Neural cell (in vitro differentiated cells): ENCODE results near the gene STN1. TPM values are rescaled to one million over a fixed set of nuclear protein-coding genes. Genes with fewer than 3 reads are reported as not detected.

ENCODE experiments used
- H2AFZ ChIP-seq: fragments of 200-600, 300-800 bp; sonication (generic), shearing (Covaris generic); 2 replicates; pipeline ENCODE4 v1.6.0; 2014; ENCODE audit warnings: low read depth, mild to moderate bottlenecking, antibody characterized with exemption, low read length, moderate library complexity
- H3F3A ChIP-seq: fragments of 200-600 bp; shearing (Covaris generic); 2 replicates; pipeline ENCODE4 v1.6.1; 2016; ENCODE audit warnings: mild to moderate bottlenecking, moderate library complexity, mixed read lengths, antibody characterized with exemption, low read length; ENCODE audit not compliant: insufficient read depth, poor library complexity, severe bottlenecking
- H3K27ac ChIP-seq: fragments of 200-600, 300-800 bp; sonication (generic), shearing (Covaris generic); 2 replicates; pipeline ENCODE4 v1.5.1; 2014; ENCODE audit warnings: mild to moderate bottlenecking, low read length, moderate library complexity
- H3K27me3 ChIP-seq: fragments of 300-800, 200-600 bp; sonication (generic), shearing (Covaris generic); 2 replicates; pipeline ENCODE4 v1.6.0; 2014; ENCODE audit warnings: mild to moderate bottlenecking, low read depth, low read length, moderate library complexity; ENCODE audit not compliant: insufficient read depth
- H3K36me3 ChIP-seq: fragments of 300-800, 200-600 bp; sonication (generic), shearing (Covaris generic); 2 replicates; pipeline ENCODE4 v1.5.1; 2014; ENCODE audit warnings: mild to moderate bottlenecking, antibody characterized with exemption, low read length, moderate library complexity; ENCODE audit not compliant: insufficient read depth
- H3K4me2 ChIP-seq: fragments of 300-800, 200-600 bp; sonication (generic), shearing (Covaris generic); 2 replicates; pipeline ENCODE4 v1.6.0; 2014; ENCODE audit warnings: mild to moderate bottlenecking, low read length
- H3K4me3 ChIP-seq: fragments of 300-800, 200-600 bp; sonication (generic), shearing (Covaris generic); 2 replicates; pipeline ENCODE4 v1.5.1; 2014; ENCODE audit warnings: mild to moderate bottlenecking, low read length, moderate library complexity
- H3K79me2 ChIP-seq: fragments of 200-600 bp; shearing (Covaris generic); replicated peaks from 2 replicates; pipeline ENCODE4 v1.6.0; 2014; ENCODE audit warnings: mild to moderate bottlenecking, low read length, moderate library complexity; ENCODE audit not compliant: insufficient read depth
- H3K9ac ChIP-seq: fragments of 300-800, 200-600 bp; sonication (generic), shearing (Covaris generic); 2 replicates; pipeline ENCODE4 v1.6.1; 2016; ENCODE audit warnings: mild to moderate bottlenecking, low read length, mixed read lengths
- H3K9me2 ChIP-seq: fragments of 200-600 bp; shearing (Covaris generic); 2 replicates; pipeline ENCODE4 v1.6.1; 2016; ENCODE audit warnings: mild to moderate bottlenecking, low read length, mixed read lengths; ENCODE audit not compliant: insufficient read depth
- H3K9me3 ChIP-seq: fragments of 200-600, 300-800 bp; sonication (generic), shearing (Covaris generic); 2 replicates; pipeline ENCODE4 v1.6.1; 2016; ENCODE audit warnings: mild to moderate bottlenecking, mixed run types, low read length, moderate library complexity, mixed read lengths
- H4K20me1 ChIP-seq: fragments of 200-600 bp; shearing (Covaris generic); 2 replicates; pipeline ENCODE4 v1.6.1; 2016; ENCODE audit warnings: mild to moderate bottlenecking, mixed run types; ENCODE audit not compliant: insufficient read depth
- EP300 ChIP-seq: fragments of 450-650 bp; conservative IDR thresholded peaks from 2 replicates; pipeline ENCODE4 v1.6.1; 2014; ENCODE audit warnings: antibody characterized with exemption, mild to moderate bottlenecking, moderate library complexity; ENCODE audit not compliant: poor library complexity, severe bottlenecking
- EZH2 ChIP-seq: fragments of 200-600, 300-800 bp; shearing (Covaris generic), sonication (generic); IDR thresholded peaks from 2 replicates; pipeline ENCODE4 v1.6.1; 2014; ENCODE audit warnings: antibody characterized with exemption, low read length, borderline replicate concordance, mild to moderate bottlenecking; ENCODE audit not compliant: insufficient read depth, poor library complexity, severe bottlenecking
- MXI1 ChIP-seq: fragments of 450-650 bp; conservative IDR thresholded peaks from 2 replicates; pipeline ENCODE4 v1.6.1; 2014; ENCODE audit warnings: antibody characterized with exemption, mild to moderate bottlenecking; ENCODE audit not compliant: poor library complexity, severe bottlenecking
- POLR2AphosphoS5 ChIP-seq: IDR thresholded peaks from 2 replicates; pipeline ENCODE4 v1.6.1; 2012
- RAD21 ChIP-seq: fragments of 450-650 bp; conservative IDR thresholded peaks from 2 replicates; pipeline ENCODE4 v1.6.1; 2014; ENCODE audit warnings: antibody characterized with exemption, mild to moderate bottlenecking, moderate library complexity
- SMC3 ChIP-seq: fragments of 450-650 bp; conservative IDR thresholded peaks from 2 replicates; pipeline ENCODE4 v1.6.1; 2014; ENCODE audit warnings: antibody characterized with exemption, mild to moderate bottlenecking, moderate library complexity; ENCODE audit not compliant: poor library complexity
- TAF1 ChIP-seq: IDR thresholded peaks from 2 replicates; pipeline ENCODE4 v1.6.1; 2012; ENCODE audit warnings: low read depth
- polyA plus RNA-seq: library from polyadenylated mRNA; depleted of rRNA; stranded (reverse); fragments of >200 nt; gene quantifications from 2 replicates; pipeline ENCODE4 v1.2.3, GENCODE V29; 2014
- TF ChIP-seq, protein P1 (sequence below): IDR thresholded peaks from 2 replicates; pipeline ENCODE4 v1.6.1; 2012; ENCODE audit warnings: borderline replicate concordance
- TF ChIP-seq, protein P2 (sequence below): fragments of 450-650 bp; IDR thresholded peaks from 2 replicates; pipeline ENCODE4 v1.5.1; 2014; ENCODE audit warnings: antibody characterized with exemption, mild to moderate bottlenecking, moderate library complexity; ENCODE audit not compliant: poor library complexity, severe bottlenecking

The STN1 gene
- polyA plus RNA-seq, 1 donor from 2014 or later, result 9.4 TPM

DNA sequence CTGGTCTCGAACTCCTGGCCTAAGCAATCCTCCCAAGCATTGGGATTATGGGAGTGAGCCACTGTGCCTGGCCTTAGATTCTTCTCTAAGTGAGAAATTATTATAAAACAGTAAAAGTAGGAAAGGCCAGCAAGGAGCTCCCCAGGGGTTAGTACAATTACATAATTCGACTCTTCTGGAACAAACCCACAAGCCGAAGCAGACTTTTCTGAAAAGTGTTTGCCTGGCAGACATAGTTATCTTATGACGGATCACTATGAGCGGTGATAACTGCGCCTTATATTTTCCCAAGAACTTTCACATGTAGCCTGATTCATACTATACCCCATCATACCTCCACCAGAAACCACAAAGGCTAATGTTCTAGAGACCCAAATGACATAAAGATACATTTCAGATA lies 32.4 kb downstream of the STN1 start:
- no peaks in the 10 kb centered on the region for H3K36me3 ChIP-seq
- no peak overlapping the region for H3K4me2 ChIP-seq
- no peak overlapping the region for H2AFZ ChIP-seq
- H3K9me2 ChIP-seq, result no peaks in the 10 kb centered on the region
- H3K9ac ChIP-seq, result no peak overlapping the region
- no peak overlapping the region for H3K27ac ChIP-seq
- H3K4me3 ChIP-seq, result no peak overlapping the region
- peaks cover 6% of the 10 kb centered on the region for H3F3A ChIP-seq
- TF ChIP-seq, protein P1, sequence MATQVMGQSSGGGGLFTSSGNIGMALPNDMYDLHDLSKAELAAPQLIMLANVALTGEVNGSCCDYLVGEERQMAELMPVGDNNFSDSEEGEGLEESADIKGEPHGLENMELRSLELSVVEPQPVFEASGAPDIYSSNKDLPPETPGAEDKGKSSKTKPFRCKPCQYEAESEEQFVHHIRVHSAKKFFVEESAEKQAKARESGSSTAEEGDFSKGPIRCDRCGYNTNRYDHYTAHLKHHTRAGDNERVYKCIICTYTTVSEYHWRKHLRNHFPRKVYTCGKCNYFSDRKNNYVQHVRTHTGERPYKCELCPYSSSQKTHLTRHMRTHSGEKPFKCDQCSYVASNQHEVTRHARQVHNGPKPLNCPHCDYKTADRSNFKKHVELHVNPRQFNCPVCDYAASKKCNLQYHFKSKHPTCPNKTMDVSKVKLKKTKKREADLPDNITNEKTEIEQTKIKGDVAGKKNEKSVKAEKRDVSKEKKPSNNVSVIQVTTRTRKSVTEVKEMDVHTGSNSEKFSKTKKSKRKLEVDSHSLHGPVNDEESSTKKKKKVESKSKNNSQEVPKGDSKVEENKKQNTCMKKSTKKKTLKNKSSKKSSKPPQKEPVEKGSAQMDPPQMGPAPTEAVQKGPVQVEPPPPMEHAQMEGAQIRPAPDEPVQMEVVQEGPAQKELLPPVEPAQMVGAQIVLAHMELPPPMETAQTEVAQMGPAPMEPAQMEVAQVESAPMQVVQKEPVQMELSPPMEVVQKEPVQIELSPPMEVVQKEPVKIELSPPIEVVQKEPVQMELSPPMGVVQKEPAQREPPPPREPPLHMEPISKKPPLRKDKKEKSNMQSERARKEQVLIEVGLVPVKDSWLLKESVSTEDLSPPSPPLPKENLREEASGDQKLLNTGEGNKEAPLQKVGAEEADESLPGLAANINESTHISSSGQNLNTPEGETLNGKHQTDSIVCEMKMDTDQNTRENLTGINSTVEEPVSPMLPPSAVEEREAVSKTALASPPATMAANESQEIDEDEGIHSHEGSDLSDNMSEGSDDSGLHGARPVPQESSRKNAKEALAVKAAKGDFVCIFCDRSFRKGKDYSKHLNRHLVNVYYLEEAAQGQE, result no peak
- TF ChIP-seq TAF1 (no peak), EZH2 (no peak), MXI1 (no peak), EP300 (no peak), POLR2AphosphoS5 (no peak), SMC3 (no peak), RAD21 (no peak)
- H4K20me1 ChIP-seq, result no peaks in the 10 kb centered on the region
- no peaks in the 10 kb centered on the region for H3K9me3 ChIP-seq
- no peaks in the 10 kb centered on the region for H3K79me2 ChIP-seq
- H3K27me3 ChIP-seq, result no peaks in the 10 kb centered on the region

DNA sequence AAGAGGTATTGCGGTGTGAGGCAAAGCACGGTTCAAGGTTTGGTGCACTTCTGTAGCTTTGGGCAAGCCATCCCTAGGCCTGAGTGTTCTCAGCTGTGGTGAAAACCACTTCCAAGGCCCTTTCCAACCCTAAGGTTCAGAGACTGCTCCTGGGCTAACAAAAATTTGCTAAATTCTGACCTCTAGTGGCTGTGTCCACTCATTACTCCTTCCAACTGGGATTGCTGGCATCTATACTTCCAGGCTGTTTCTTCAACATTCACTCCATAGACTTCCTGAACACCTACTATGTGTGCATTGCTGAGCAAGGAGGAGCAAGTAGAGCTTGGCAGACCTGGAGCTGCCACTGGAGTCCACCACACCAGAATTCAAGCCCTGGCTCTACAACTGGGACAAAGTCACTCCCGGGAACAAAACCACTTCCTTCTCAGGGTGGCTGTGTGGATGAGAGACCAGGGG lies 33.3 kb downstream of the STN1 start:
- H3K9me2 ChIP-seq, result no peaks in the 10 kb centered on the region
- H3K36me3 ChIP-seq, result no peaks in the 10 kb centered on the region
- H3K9ac ChIP-seq, result no peak overlapping the region
- H3K79me2 ChIP-seq, result no peaks in the 10 kb centered on the region
- no peak overlapping the region for H3K4me3 ChIP-seq
- TF ChIP-seq RAD21 (peak; percentile 89), POLR2AphosphoS5 (no peak), MXI1 (peak; percentile 33), TAF1 (no peak), EZH2 (no peak), EP300 (no peak), SMC3 (peak; percentile 94)
- TF ChIP-seq, protein P1, result no peak
- TF ChIP-seq, protein P2, sequence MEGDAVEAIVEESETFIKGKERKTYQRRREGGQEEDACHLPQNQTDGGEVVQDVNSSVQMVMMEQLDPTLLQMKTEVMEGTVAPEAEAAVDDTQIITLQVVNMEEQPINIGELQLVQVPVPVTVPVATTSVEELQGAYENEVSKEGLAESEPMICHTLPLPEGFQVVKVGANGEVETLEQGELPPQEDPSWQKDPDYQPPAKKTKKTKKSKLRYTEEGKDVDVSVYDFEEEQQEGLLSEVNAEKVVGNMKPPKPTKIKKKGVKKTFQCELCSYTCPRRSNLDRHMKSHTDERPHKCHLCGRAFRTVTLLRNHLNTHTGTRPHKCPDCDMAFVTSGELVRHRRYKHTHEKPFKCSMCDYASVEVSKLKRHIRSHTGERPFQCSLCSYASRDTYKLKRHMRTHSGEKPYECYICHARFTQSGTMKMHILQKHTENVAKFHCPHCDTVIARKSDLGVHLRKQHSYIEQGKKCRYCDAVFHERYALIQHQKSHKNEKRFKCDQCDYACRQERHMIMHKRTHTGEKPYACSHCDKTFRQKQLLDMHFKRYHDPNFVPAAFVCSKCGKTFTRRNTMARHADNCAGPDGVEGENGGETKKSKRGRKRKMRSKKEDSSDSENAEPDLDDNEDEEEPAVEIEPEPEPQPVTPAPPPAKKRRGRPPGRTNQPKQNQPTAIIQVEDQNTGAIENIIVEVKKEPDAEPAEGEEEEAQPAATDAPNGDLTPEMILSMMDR, result peak; percentile 92
- no peak overlapping the region for H3K4me2 ChIP-seq
- no peak overlapping the region for H3K27ac ChIP-seq
- H3K9me3 ChIP-seq, result no peaks in the 10 kb centered on the region
- H4K20me1 ChIP-seq, result no peaks in the 10 kb centered on the region
- no peaks in the 10 kb centered on the region for H3K27me3 ChIP-seq
- H2AFZ ChIP-seq, result no peak overlapping the region
- H3F3A ChIP-seq, result peaks cover 10% of the 10 kb centered on the region
